Measurements from ENCODE around the gene NGRN.
"Not testable (repeated sequence)": the region's sequence is repeated elsewhere in the genome, so short reads cannot be mapped to it uniquely, and the experiment has no call there.

Gene NGRN

DNA sequence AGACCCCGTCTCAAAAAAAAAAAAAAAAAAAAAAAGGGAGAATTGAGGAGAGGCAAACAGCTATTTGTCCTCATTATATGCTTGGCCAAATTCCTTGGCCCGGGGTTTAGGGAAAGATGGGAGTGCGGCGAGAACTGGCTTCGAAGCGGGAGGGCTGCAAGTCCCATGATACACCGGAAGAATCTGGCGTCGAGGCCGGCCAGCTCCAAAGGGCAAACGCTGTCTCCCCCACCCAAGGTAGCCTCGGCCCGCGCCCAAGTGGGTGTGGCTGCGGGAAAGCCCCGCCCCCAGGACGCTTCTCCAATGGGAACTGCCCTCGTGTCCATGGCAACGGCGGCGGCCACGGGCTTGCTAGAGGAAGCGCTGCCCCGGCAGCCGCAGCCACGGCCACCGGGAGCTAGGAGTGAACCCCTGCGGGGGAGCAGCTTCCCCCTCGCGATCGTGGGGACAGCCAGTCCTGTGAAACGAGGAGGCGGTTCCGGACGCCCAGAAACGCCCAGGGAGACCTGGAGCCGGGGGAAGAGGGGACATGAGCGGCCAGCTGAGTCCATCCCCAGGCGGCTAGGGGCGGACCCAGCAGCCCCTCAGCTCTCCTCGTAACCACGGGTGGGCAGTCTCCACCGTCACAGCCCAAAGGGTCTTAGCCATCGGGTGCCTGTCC, 16.1 kb upstream of the NGRN start, which contains the start of gene TTLL13:
Gene TTLL13 (plus strand): TSS at position 354 of the 661 bp plus-strand sequence. CDS start 1,075 bp downstream, outside the sequence.
- TF ChIP-seq, protein P1, sequence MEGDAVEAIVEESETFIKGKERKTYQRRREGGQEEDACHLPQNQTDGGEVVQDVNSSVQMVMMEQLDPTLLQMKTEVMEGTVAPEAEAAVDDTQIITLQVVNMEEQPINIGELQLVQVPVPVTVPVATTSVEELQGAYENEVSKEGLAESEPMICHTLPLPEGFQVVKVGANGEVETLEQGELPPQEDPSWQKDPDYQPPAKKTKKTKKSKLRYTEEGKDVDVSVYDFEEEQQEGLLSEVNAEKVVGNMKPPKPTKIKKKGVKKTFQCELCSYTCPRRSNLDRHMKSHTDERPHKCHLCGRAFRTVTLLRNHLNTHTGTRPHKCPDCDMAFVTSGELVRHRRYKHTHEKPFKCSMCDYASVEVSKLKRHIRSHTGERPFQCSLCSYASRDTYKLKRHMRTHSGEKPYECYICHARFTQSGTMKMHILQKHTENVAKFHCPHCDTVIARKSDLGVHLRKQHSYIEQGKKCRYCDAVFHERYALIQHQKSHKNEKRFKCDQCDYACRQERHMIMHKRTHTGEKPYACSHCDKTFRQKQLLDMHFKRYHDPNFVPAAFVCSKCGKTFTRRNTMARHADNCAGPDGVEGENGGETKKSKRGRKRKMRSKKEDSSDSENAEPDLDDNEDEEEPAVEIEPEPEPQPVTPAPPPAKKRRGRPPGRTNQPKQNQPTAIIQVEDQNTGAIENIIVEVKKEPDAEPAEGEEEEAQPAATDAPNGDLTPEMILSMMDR (IDR thresholded peaks at IDR 0.05; ENCODE audit: borderline replicate concordance, control extremely low read depth, extremely low read depth, insufficient read depth, missing control alignments) = no peak
- in situ Hi-C loops (cut with MboI; ENCODE audit: low sequenced_read_pairs, unreplicated experiment) = no loop called here
- peak; percentile 79 for DNase-seq (ENCODE audit: low spot score)

DNA sequence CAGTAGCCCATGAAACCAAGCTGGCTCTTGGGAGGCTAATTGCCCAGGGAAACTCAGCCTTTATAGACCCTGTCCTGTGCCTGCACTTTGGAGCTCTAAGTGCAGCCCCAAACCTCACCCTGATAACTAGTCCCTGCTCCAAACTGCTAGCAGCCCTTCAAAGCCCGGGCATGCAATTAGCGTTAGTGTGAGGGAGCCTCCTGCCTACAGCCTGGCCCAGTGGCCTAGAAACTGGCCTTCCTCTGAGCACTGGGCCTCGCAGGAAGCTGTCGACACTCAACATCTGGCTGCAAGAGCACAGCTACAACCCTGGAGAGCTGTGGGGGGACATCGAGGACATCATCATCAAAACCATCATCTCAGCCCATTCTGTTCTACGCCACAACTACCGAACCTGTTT, 7.7 kb upstream of the NGRN start:
- TF ChIP-seq, protein P1 (IDR thresholded peaks at IDR 0.05; ENCODE audit: borderline replicate concordance, control extremely low read depth, extremely low read depth, insufficient read depth, missing control alignments) = no peak

DNA sequence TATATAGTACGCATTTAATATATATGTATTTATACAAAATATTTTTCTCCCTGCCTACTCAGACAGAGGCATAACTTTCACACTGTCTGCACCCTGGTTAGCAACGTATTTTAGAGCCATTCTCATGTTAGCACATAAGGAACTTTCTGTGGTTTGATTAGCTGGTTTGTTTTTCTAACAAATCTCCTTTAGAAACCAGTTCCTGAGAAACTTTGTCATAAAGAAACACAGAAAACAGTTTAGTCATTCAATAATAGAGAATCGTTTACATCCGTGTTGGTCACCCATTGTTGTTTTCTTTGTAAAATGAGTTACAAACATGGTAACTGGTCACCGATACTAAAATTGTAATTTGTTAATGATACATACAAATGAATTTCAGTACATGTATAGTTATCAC, 5.9 kb upstream of the NGRN start:
- in situ Hi-C loops (cut with MboI; ENCODE audit: low sequenced_read_pairs, unreplicated experiment) = no loop called here
- TF ChIP-seq, protein P1 (IDR thresholded peaks at IDR 0.05; ENCODE audit: borderline replicate concordance, control extremely low read depth, extremely low read depth, insufficient read depth, missing control alignments) = no peak
- peak; percentile 48 for DNase-seq (ENCODE audit: low spot score)

More for the DNA sequence above, 7.7 kb upstream of the NGRN start:
- DNase-seq (ENCODE audit: low spot score) = no peak
- in situ Hi-C loops (cut with MboI; ENCODE audit: low sequenced_read_pairs, unreplicated experiment) = no loop called here

DNA sequence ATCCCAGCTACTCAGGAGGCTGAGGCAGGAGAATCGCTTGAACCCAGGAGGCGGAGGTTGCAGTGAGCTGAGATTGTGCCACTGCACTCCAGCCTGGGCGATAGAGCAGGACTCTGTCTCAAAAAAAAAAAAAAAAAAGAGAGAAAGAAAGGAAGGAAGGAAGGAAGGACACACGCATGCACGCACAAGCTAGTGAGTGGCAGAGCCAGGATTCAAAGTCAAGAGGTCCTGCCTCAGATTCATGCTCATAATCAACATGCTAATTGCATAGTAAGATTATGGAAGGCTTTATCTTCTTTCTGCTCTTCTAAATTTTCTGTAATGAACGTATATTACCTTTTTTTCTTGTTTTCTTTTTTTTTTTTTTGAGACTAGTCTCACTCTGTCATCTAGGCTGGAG, 4.7 kb upstream of the NGRN start:
- DNase-seq (ENCODE audit: low spot score); in situ Hi-C loops (cut with MboI; ENCODE audit: low sequenced_read_pairs, unreplicated experiment): not testable (repeated sequence)

DNA sequence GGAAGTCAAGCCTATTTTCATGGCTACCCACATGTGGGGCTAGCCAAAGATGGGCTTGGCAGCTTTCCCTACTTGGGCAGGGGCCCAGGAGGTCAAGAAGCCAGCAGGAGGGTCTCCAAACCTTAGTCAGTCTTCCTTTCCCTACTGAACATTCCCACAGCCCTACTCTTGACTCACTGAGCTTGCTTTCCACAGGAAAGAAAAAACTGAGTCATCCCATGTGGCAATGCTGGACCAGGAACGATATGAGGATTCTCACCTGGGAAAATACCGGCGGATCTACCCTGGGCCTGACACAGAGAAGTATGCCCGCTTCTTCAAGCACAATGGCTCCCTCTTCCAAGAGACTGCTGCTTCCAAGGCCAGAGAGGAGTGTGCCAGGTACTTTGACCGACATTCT, 3.7 kb upstream of the NGRN start:
- in situ Hi-C loops (cut with MboI; ENCODE audit: low sequenced_read_pairs, unreplicated experiment) = no loop called here
- DNase-seq (ENCODE audit: low spot score) = no peak
- TF ChIP-seq, protein P1 (IDR thresholded peaks at IDR 0.05; ENCODE audit: borderline replicate concordance, control extremely low read depth, extremely low read depth, insufficient read depth, missing control alignments) = no peak

DNA sequence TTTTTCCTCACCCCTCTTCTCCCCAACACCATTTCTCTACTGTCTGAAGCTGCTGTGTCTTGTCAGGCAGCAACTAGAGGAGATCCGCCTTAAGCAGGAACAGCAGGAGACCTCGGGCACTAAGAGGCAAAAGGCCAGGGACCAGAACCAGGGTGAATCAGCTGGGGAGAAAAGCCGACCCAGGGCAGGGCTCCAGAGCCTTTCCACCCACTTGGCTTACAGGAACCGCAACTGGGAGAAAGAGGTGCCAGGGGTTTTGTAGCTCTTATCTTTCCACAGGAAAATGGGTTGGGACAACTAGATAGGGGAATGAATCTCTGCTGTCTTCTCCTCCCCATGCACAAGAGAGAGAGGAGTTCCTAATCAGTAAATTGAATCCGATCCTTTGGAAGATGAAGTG, 3.0 kb upstream of the NGRN start:
- DNase-seq (ENCODE audit: low spot score) = no peak
- in situ Hi-C loops (cut with MboI; ENCODE audit: low sequenced_read_pairs, unreplicated experiment) = no loop called here
- TF ChIP-seq, protein P1 (IDR thresholded peaks at IDR 0.05; ENCODE audit: borderline replicate concordance, control extremely low read depth, extremely low read depth, insufficient read depth, missing control alignments) = no peak

DNA sequence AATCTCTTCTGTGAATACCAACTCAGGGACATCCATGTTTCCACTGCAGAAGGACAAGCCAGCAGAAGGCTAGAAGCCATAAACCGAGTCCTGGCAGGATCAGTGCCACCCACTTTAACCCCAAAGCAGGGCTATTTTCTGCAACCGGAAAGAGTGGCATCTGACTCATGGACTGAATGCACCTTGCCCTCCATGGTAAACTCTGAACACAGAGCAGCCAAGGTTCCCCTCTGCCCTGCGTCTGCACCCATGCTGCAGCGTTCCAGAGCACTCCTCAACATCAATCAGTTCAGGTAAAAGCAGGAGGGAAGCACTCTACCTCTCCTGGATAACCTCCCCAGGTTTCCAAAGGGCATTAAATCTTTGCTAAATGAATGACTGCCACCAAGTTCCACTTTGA, 801 bp upstream of the NGRN start:
- in situ Hi-C loops (cut with MboI; ENCODE audit: low sequenced_read_pairs, unreplicated experiment) = no loop called here
- no peak for DNase-seq (ENCODE audit: low spot score)
- TF ChIP-seq, protein P1 (IDR thresholded peaks at IDR 0.05; ENCODE audit: borderline replicate concordance, control extremely low read depth, extremely low read depth, insufficient read depth, missing control alignments) = no peak

All from GM13976 (cell line).